ENCODE data around the gene DUSP28. TPM values are rescaled to one million over a fixed set of nuclear protein-coding genes. Genes with fewer than 3 reads are reported as not detected.

Gene DUSP28
- total and polyA plus RNA-seq, 2 of the 13 experiments (the other 11 are each of a cell fraction or from before 2014, with no cell fraction given) = 5.2 to 8.6 TPM

GRCh38 chr2:240565333-240566202 is 5.4 kb downstream of the DUSP28 start (continued):
- TF ChIP-seq ZNF550 (CRISPR knock-in tag; IDR thresholded peaks at IDR 0.05; ENCODE audit: borderline replicate concordance) (no peak), TEAD2 (CRISPR knock-in tag; IDR thresholded peaks at IDR 0.05) (no peak), KDM1A (CRISPR knock-in tag; IDR thresholded peaks at IDR 0.05) (no peak), HNF4A (CRISPR knock-in tag; IDR thresholded peaks at IDR 0.05) (no peak; the same call in 1 of the 2 replicates), NFKB2 (CRISPR knock-in tag; IDR thresholded peaks at IDR 0.05; ENCODE audit: borderline replicate concordance) (peak; percentile 52; the same call in 1 of the 2 replicates), ZNF205 (CRISPR knock-in tag; IDR thresholded peaks at IDR 0.05) (0 out of 2 replicates have a peak, but pooled peaks have one; percentile 14), ZNF441 (CRISPR knock-in tag; IDR thresholded peaks at IDR 0.05; ENCODE audit: borderline replicate concordance) (peak; percentile 34; the same call in 1 of the 2 replicates), PHF20 (CRISPR knock-in tag; IDR thresholded peaks at IDR 0.05) (peak; percentile 61; the same call in 1 of the 2 replicates), ZNF878 (CRISPR knock-in tag; IDR thresholded peaks at IDR 0.05) (peak; percentile 49; the same call in 1 of the 2 replicates), RARG (CRISPR knock-in tag; IDR thresholded peaks at IDR 0.05; ENCODE audit: low read depth) (no peak), REXO4 (CRISPR knock-in tag; IDR thresholded peaks at IDR 0.05; ENCODE audit: borderline replicate concordance) (no peak), ATF6 (CRISPR knock-in tag; conservative IDR thresholded peaks at IDR 0.05) (no peak), FOXK2 (IDR thresholded peaks at IDR 0.05) (no peak), PAF1 (CRISPR knock-in tag; IDR thresholded peaks at IDR 0.05) (no peak), ZNF354B (CRISPR knock-in tag; IDR thresholded peaks at IDR 0.05) (no peak), NCOA5 (CRISPR knock-in tag; IDR thresholded peaks at IDR 0.05) (no peak), ZSCAN22 (CRISPR knock-in tag; IDR thresholded peaks at IDR 0.05) (peak; percentile 8; the same call in 1 of the 2 replicates), ZNF230 (CRISPR knock-in tag; IDR thresholded peaks at IDR 0.05) (0 out of 2 replicates have a peak, but pooled peaks have one; percentile 52), SOX13 (IDR thresholded peaks at IDR 0.05) (no peak), SOX13 (CRISPR knock-in tag; conservative IDR thresholded peaks at IDR 0.05 in 1 of 2, IDR thresholded peaks at IDR 0.05 in 1 of 2) (peak in 1 of 2 experiments; percentile 46; a peak in 3 of 4 replicates)
- TF ChIP-seq, protein P1, sequence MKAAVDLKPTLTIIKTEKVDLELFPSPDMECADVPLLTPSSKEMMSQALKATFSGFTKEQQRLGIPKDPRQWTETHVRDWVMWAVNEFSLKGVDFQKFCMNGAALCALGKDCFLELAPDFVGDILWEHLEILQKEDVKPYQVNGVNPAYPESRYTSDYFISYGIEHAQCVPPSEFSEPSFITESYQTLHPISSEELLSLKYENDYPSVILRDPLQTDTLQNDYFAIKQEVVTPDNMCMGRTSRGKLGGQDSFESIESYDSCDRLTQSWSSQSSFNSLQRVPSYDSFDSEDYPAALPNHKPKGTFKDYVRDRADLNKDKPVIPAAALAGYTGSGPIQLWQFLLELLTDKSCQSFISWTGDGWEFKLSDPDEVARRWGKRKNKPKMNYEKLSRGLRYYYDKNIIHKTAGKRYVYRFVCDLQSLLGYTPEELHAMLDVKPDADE (CRISPR knock-in tag; IDR thresholded peaks at IDR 0.05) = no peak
- TF ChIP-seq, protein P2, sequence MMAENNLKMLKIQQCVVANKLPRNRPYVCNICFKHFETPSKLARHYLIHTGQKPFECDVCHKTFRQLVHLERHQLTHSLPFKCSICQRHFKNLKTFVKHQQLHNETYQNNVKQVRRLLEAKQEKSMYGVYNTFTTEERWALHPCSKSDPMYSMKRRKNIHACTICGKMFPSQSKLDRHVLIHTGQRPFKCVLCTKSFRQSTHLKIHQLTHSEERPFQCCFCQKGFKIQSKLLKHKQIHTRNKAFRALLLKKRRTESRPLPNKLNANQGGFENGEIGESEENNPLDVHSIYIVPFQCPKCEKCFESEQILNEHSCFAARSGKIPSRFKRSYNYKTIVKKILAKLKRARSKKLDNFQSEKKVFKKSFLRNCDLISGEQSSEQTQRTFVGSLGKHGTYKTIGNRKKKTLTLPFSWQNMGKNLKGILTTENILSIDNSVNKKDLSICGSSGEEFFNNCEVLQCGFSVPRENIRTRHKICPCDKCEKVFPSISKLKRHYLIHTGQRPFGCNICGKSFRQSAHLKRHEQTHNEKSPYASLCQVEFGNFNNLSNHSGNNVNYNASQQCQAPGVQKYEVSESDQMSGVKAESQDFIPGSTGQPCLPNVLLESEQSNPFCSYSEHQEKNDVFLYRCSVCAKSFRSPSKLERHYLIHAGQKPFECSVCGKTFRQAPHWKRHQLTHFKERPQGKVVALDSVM (CRISPR knock-in tag; IDR thresholded peaks at IDR 0.05) = no peak; the same call in 1 of the 2 replicates
- TF ChIP-seq, protein P3, sequence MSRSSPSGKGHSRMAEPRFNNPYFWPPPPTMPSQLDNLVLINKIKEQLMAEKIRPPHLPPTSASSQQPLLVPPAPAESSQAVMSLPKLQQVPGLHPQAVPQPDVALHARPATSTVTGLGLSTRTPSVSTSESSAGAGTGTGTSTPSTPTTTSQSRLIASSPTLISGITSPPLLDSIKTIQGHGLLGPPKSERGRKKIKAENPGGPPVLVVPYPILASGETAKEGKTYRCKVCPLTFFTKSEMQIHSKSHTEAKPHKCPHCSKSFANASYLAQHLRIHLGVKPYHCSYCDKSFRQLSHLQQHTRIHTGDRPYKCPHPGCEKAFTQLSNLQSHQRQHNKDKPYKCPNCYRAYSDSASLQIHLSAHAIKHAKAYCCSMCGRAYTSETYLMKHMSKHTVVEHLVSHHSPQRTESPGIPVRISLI (CRISPR knock-in tag; IDR thresholded peaks at IDR 0.05; ENCODE audit: borderline replicate concordance) = 0 out of 2 replicates have a peak, but pooled peaks have one; percentile 12
- TF ChIP-seq, protein P4, sequence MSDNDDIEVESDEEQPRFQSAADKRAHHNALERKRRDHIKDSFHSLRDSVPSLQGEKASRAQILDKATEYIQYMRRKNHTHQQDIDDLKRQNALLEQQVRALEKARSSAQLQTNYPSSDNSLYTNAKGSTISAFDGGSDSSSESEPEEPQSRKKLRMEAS (IDR thresholded peaks at IDR 0.05) = peak; percentile 29; the same call in 1 of the 2 replicates
